ACHN (cell line): ENCODE results near the gene HTT.

ENCODE experiments used
- DNase-seq: peaks from one replicate; pipeline ENCODE4 v3.0.0-alpha.2; 2015
- in situ Hi-C: cut with HindIII; loops from 2 replicates; pipeline ENCODE4 v1.10.0; 2017; ENCODE audit warnings: low sequenced_read_pairs, low pct_ligation_motif_present, low pct_unique_long_range_greater_than_20kb

The HTT gene

DNA sequence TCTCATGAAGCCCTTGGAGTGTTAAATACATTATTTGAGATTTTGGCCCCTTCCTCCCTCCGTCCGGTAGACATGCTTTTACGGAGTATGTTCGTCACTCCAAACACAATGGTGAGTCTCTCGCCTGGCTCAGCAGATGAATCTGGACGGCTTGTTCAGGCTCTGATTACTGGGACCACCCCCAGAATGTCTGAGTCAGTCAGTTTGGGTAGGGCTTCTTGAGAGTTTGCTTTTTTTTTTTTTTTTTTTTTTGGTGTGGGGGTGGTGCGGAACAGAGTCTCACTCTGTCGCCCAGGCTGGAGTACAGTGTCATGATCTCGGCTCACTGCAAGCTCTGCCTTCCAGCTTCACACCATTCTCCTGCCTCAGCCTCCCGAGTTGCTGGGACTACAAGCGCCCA is 112.1 kb downstream of the HTT start:
- in situ Hi-C loops, result no loop called here
- DNase-seq, result no peak

DNA sequence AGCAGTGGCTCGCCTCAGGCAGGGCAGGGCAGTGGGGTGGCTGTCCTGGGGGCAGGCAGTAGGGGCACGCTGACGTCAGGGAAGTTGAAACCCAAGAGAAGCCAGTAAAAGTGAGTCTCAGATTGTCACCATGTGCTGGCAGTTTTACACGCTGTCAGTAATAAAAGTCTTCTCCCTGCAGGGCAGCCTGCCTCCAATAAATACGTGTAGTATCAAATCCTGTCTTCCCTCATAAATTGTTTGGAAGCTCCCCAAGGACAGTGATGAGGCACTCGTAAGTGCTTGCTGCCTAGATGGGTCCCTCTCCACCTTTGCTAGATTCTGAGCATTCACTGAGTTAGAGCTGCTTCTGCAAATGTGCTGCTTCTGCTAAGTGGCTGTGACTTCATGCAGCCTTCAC is 113.6 kb downstream of the HTT start:
- no peak for DNase-seq
- in situ Hi-C loops, result no loop called here

DNA sequence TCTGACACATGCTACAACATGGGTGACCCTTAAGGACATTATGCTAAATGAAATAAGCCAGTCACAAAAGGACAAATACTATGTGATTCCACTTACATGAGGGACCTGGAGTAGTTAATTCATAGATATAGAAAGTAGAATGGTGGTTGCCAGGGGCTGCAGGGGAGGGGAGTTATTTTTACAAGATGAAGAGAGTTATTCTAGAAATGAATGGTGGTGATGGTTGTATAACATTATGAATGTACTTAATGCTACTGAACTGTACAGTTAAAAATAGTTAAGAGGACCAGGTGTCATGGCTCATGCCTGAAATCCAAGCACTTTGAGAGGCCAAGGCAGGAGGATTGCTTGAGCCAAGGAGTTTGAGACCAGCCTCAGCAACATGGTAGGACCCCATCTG is 115.0 kb downstream of the HTT start:
- in situ Hi-C loops, result no loop called here

DNA sequence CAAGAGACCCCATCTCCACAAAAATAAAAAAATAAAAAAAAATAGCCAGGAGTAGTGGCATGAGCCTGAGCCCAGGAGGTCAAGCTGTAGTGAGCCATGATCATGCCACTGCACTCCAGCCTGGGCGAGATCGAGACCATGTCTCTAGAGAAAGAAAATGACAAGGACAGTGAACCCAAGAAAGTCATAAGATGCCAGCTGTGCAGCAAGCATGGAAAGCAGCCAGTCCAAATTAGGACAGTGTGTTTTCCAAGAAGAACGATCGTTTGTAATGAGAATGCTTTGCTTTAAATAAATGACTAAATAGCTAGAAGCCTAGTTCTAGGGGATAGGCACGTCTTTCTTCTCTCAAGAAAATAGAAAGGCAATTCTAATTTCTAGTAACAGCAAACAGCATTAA is 116.1 kb downstream of the HTT start:
- in situ Hi-C loops, result no loop called here
- no peak for DNase-seq

More for the DNA sequence above, 115.0 kb downstream of the HTT start:
- no peak for DNase-seq

GRCh38 chr4:3192188-3192587 is 117.7 kb downstream of the HTT start:
- DNase-seq, result no peak
- in situ Hi-C loops, result no loop called here

GRCh38 chr4:3192827-3193226 is 118.3 kb downstream of the HTT start:
- DNase-seq, result no peak

GRCh38 chr4:3193531-3194203 is 119.2 kb downstream of the HTT start:
- DNase-seq, result peak; percentile 11

More at GRCh38 chr4:3192827-3193226, 118.3 kb downstream of the HTT start:
- in situ Hi-C loops, result no loop called here

GRCh38 chr4:3196670-3197359 is 122.3 kb downstream of the HTT start:
- no peak for DNase-seq
- in situ Hi-C loops, result no loop called here

More at GRCh38 chr4:3193531-3194203, 119.2 kb downstream of the HTT start:
- in situ Hi-C loops, result no loop called here

GRCh38 chr4:3197366-3198105 is 123.1 kb downstream of the HTT start:
- DNase-seq, result no peak
- in situ Hi-C loops, result no loop called here

- in situ Hi-C loops, result no loop called here
- no peak for DNase-seq
These were observed 124.4 kb downstream of the HTT start for GRCh38 chr4:3198906-3199305.

DNA sequence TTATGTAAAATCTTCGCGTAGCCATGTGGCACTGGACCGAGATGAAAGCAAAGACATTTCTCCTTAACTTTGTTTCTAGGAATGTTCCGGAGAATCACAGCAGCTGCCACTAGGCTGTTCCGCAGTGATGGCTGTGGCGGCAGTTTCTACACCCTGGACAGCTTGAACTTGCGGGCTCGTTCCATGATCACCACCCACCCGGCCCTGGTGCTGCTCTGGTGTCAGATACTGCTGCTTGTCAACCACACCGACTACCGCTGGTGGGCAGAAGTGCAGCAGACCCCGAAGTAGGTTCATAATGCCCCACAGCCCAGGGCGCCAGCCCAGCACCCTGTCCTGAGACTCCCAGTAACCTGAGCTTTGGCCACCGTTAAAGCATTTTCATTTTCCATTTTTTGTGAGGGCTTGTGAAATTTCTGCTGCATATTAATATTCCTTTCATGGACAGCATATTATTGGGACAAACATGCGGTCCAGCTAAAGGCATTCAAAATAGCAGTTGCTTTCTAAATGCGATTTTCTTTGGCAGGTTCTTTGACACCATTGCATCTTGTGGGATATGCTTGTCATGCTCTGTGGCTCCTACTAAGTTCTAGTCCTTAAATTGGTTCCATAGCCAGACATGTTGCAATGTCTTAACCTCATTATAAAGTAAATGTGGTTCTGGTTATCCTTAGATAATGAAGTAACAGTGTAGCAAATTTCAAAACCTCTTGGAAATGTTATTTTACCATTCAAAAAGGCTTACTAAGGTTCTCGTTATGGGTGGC is 125.4 kb downstream of the HTT start:
- in situ Hi-C loops, result no loop called here
- no peak for DNase-seq

DNA sequence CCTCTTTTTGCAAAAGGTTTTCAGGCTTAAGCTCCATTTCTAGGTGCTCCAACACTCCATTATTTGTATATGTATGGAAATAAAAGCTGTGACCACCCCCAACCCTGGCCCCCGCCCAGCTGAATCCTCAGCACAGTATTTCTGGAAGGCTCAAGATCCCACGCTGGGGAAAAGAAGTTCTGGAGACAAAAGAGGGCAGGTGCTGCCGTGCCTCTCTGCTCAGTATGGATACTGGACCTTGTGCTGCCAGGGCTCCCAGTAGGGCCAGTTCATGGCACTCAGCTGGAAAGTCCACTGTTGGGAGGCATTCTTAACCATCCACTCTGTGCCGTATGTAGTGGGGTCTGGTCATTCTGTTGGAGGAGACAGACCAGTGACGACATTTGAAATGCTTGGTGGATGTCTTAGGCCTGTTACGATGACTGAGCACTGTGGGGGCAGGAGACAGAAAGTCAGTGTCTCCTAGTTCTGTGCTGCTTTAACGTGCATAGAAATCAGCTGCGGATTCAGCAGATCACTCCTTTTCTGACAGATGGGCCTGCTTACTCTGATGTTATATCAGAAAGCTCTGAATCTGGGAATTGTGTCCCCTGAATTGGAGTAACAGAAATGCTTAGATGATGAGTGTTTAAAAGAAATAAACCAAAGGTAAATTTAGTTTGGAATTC is 126.1 kb downstream of the HTT start:
- in situ Hi-C loops, result no loop called here
- no peak for DNase-seq

- in situ Hi-C loops, result no loop called here
- no peak for DNase-seq
These were observed 127.5 kb downstream of the HTT start for GRCh38 chr4:3201718-3202702.

GRCh38 chr4:3202836-3203820 is 128.6 kb downstream of the HTT start:
- in situ Hi-C loops, result no loop called here
- no peak for DNase-seq

DNA sequence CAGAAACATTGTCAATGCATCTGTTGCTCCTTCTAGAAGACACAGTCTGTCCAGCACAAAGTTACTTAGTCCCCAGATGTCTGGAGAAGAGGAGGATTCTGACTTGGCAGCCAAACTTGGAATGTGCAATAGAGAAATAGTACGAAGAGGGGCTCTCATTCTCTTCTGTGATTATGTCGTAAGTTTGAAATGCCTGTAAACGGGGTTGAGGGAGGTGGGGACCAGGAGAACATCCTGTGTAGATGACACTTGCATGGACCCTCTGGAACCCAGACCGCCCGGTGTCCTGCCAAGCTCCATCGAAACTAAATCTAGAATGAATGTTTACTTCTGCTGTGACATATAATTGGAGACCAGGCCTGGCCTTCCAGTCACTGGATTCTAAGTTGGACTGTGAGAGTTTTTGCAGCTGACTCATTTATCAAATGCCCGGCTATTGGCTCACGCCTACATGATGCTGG is 129.5 kb downstream of the HTT start:
- DNase-seq, result no peak
- in situ Hi-C loops, result no loop called here

DNA sequence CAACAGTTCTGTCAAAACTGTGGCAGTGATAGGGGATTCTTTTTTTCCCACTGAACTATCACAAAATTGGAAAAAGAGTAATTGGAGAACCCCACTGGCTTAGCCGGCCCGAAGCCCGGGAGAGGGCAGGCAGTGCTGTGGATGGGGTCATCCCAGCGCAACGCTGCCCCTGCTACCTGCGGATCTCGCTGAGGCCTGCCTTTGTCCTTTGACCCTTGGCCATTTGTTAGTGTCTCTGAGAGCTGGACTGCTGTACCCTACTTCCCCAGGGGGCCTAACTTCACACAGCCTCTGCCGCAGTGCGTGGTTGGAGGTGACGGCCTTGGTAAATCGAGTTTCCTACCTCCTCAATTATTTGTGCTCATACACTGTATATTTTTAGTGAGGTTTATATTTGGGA is 131.5 kb downstream of the HTT start:
- in situ Hi-C loops, result no loop called here
- DNase-seq, result no peak
